HepG2 (cell line): ENCODE results near the gene GPATCH2. TPM values are rescaled to one million over a fixed set of nuclear protein-coding genes. Genes with fewer than 3 reads are reported as not detected.

ENCODE experiments used
- ADNP ChIP-seq: sonication (generic); formaldehyde crosslinking; IDR thresholded peaks from 2 replicates; pipeline ENCODE4 v1.4.0; 2020; ENCODE audit warnings: missing genetic modification reagents
- ARID2 ChIP-seq: sonication (generic); formaldehyde crosslinking; IDR thresholded peaks from 2 replicates; pipeline ENCODE4 v1.8.1; 2022; ENCODE audit warnings: mild to moderate bottlenecking, missing genetic modification reagents, borderline replicate concordance
- DNMT1 ChIP-seq: sonication (generic); formaldehyde crosslinking; IDR thresholded peaks from 2 replicates; pipeline ENCODE4 v1.5.1; 2020; ENCODE audit warnings: mild to moderate bottlenecking, missing genetic modification reagents
- FOXK1 ChIP-seq: sonication (generic); formaldehyde crosslinking; IDR thresholded peaks from 2 replicates; pipeline ENCODE4 v1.4.0; 2020; ENCODE audit warnings: low read depth, missing genetic modification reagents, borderline replicate concordance
- HCFC1 ChIP-seq: fragments of 150-350 bp; IDR thresholded peaks from 2 replicates; pipeline ENCODE4 v1.6.1; 2014; ENCODE audit warnings: low read depth, low read length
- HMG20A ChIP-seq: IDR thresholded peaks from 2 replicates; pipeline ENCODE4 v1.6.1; 2016; ENCODE audit warnings: borderline replicate concordance
- HOXA5 ChIP-seq: sonication (generic); formaldehyde crosslinking; IDR thresholded peaks from 2 replicates; pipeline ENCODE4 v1.4.0; 2020; ENCODE audit warnings: missing genetic modification reagents
- KAT8 ChIP-seq: IDR thresholded peaks from 2 replicates; pipeline ENCODE4 v1.6.1; 2016; ENCODE audit warnings: missing genetic modification reagents, missing compliant biosample characterization
- KDM2A ChIP-seq: sonication (generic); formaldehyde crosslinking; IDR thresholded peaks from 2 replicates; pipeline ENCODE4 v1.4.0; 2020; ENCODE audit warnings: low read depth, missing genetic modification reagents, borderline replicate concordance
- MIXL1 ChIP-seq: IDR thresholded peaks from 2 replicates; pipeline ENCODE4 v1.6.1; 2016
- NFATC3 ChIP-seq: sonication (generic); formaldehyde crosslinking; IDR thresholded peaks from 2 replicates; pipeline ENCODE4 v1.5.1; 2020; ENCODE audit warnings: mild to moderate bottlenecking, missing genetic modification reagents
- NFYC ChIP-seq: IDR thresholded peaks from 2 replicates; pipeline ENCODE4 v1.6.1; 2016; ENCODE audit warnings: missing genetic modification reagents, missing compliant biosample characterization
- PTBP1 ChIP-seq: fragments of 200-400 bp; formaldehyde crosslinking; IDR thresholded peaks from 2 replicates; pipeline ENCODE4 v1.6.1; 2018; ENCODE audit warnings: low read length, low read depth; ENCODE audit not compliant: poor library complexity, severe bottlenecking
- RAD51 ChIP-seq: fragments of 450-650 bp; IDR thresholded peaks from 2 replicates; pipeline ENCODE4 v1.6.1; 2016; ENCODE audit warnings: borderline replicate concordance
- SMYD3 ChIP-seq: sonication (generic); formaldehyde crosslinking; IDR thresholded peaks from 2 replicates; pipeline ENCODE4 v1.8.1; 2023; ENCODE audit warnings: mild to moderate bottlenecking, missing genetic modification reagents
- SNAPC5 ChIP-seq: sonication (generic); formaldehyde crosslinking; IDR thresholded peaks from 2 replicates; pipeline ENCODE4 v1.8.1; 2023; ENCODE audit warnings: mild to moderate bottlenecking, missing genetic modification reagents, borderline replicate concordance
- TAF15 ChIP-seq: fragments of 200-400 bp; formaldehyde crosslinking; IDR thresholded peaks from one replicate; pipeline ENCODE4 v1.6.1; 2018; ENCODE audit warnings: mild to moderate bottlenecking, low read depth, low read length; ENCODE audit not compliant: poor library complexity, severe bottlenecking
- TFDP2 ChIP-seq: sonication (generic); formaldehyde crosslinking; IDR thresholded peaks from 2 replicates; pipeline ENCODE4 v1.4.0; 2020; ENCODE audit warnings: missing genetic modification reagents
- TGIF2 ChIP-seq: IDR thresholded peaks from 2 replicates; pipeline ENCODE4 v1.6.1; 2016; ENCODE audit warnings: control low read depth, missing compliant biosample characterization
- ZBTB34 ChIP-seq: sonication (generic); formaldehyde crosslinking; IDR thresholded peaks from 2 replicates; pipeline ENCODE4 v1.8.0; 2022; ENCODE audit warnings: mild to moderate bottlenecking, missing genetic modification reagents
- ZBTB7B ChIP-seq: sonication (generic); formaldehyde crosslinking; IDR thresholded peaks from 2 replicates; pipeline ENCODE4 v1.4.0; 2020; ENCODE audit warnings: missing genetic modification reagents
- ZNF121 ChIP-seq: sonication (generic); formaldehyde crosslinking; IDR thresholded peaks from 2 replicates; pipeline ENCODE4 v1.5.0; 2020; ENCODE audit warnings: mild to moderate bottlenecking, missing genetic modification reagents
- ZNF282 ChIP-seq: fragments of 450-650 bp; IDR thresholded peaks from 2 replicates; pipeline ENCODE4 v1.6.1; 2018; ENCODE audit not compliant: partially characterized antibody
- ZNF292 ChIP-seq: sonication (generic); formaldehyde crosslinking; IDR thresholded peaks from 2 replicates; pipeline ENCODE4 v1.8.1; 2022; ENCODE audit warnings: mild to moderate bottlenecking, low read depth, missing genetic modification reagents, borderline replicate concordance
- ZNF430 ChIP-seq: sonication (generic); formaldehyde crosslinking; IDR thresholded peaks from 2 replicates; pipeline ENCODE4 v1.9.0; 2021; ENCODE audit warnings: mild to moderate bottlenecking, missing genetic modification reagents
- ZNF44 ChIP-seq: sonication (generic); formaldehyde crosslinking; IDR thresholded peaks from 2 replicates; pipeline ENCODE4 v1.5.1; 2020; ENCODE audit warnings: mild to moderate bottlenecking, missing genetic modification reagents
- ZNF616 ChIP-seq: sonication (generic); formaldehyde crosslinking; IDR thresholded peaks from 2 replicates; pipeline ENCODE4 v1.5.0; 2020; ENCODE audit warnings: low read depth, mild to moderate bottlenecking, missing genetic modification reagents
- ZNF768 ChIP-seq: sonication (generic); formaldehyde crosslinking; IDR thresholded peaks from 2 replicates; pipeline ENCODE4 v1.4.0; 2020; ENCODE audit warnings: missing genetic modification reagents
- polyA plus RNA-seq, 8 experiments: library from polyadenylated mRNA; depleted of rRNA in 3 of 8; stranded (reverse) in 7 of 8; unstranded in 1 of 8; fragments of >200 nt; fragmentation: Illumina TruSeq in 4 of 8; extraction: Trizol in 4 of 8; gene quantifications; 2 replicates each; pipeline versions ENCODE4 v1.2.1 to v1.2.3, GENCODE V29; 2011 to 2016; ENCODE audit warnings: low read depth in 4 of 8, missing spikeins in 1 of 8, mixed read lengths in 1 of 8; ENCODE audit not compliant: insufficient read depth in 1 of 8
- total RNA-seq, 5 experiments: library from RNA; depleted of rRNA; stranded (reverse); fragments of >200 nt; fragmentation: Illumina TruSeq; extraction: Trizol; gene quantifications; 2 replicates each; pipeline ENCODE4 v1.2.3, GENCODE V29; 2016; ENCODE audit warnings: low read depth in 1 of 5

The GPATCH2 gene
- total and polyA plus RNA-seq, 2 of the 13 experiments (the other 11 are each of a cell fraction or from before 2014, with no cell fraction given): 3.5 to 15.7 TPM

- TF ChIP-seq TFDP2 (no peak; the same call in 1 of the 2 replicates), FOXK1 (peak; percentile 48; the same call in 1 of the 2 replicates), SNAPC5 (CRISPR knock-in tag) (no peak), HOXA5 (CRISPR knock-in tag) (peak; percentile 74), DNMT1 (no peak), NFATC3 (no peak), ZBTB7B (CRISPR knock-in tag) (peak; percentile 23; the same call in 1 of the 2 replicates), ZNF616 (CRISPR knock-in tag) (no peak), HCFC1 (no peak), ADNP (CRISPR knock-in tag) (no peak), MIXL1 (CRISPR knock-in tag) (no peak), ZNF430 (0 out of 2 replicates have a peak, but pooled peaks have one; percentile 53), ARID2 (CRISPR knock-in tag) (peak; percentile 54; the same call in 1 of the 2 replicates), ZBTB34 (CRISPR knock-in tag) (0 out of 2 replicates have a peak, but pooled peaks have one; percentile 37), NFYC (CRISPR knock-in tag) (no peak), ZNF44 (no peak), TGIF2 (CRISPR knock-in tag) (peak; percentile 21; the same call in 1 of the 2 replicates), KAT8 (CRISPR knock-in tag) (peak; percentile 93), RAD51 (no peak), TAF15 (no peak), ZNF768 (CRISPR knock-in tag) (peak; percentile 99), ZNF282 (no peak), KDM2A (peak; percentile 76; the same call in 1 of the 2 replicates), ZNF121 (CRISPR knock-in tag) (no peak), ZNF292 (CRISPR knock-in tag) (0 out of 2 replicates have a peak, but pooled peaks have one; percentile 61), SMYD3 (CRISPR knock-in tag) (no peak), HMG20A (CRISPR knock-in tag) (no peak), PTBP1 (peak; percentile 41)
Observed at GRCh38 chr1:217630711-217631591, at the start of gene GPATCH2, which contains the start of gene SPATA17 (continued).
